Measurements from ENCODE around the gene CSTPP1.

Gene CSTPP1

DNA sequence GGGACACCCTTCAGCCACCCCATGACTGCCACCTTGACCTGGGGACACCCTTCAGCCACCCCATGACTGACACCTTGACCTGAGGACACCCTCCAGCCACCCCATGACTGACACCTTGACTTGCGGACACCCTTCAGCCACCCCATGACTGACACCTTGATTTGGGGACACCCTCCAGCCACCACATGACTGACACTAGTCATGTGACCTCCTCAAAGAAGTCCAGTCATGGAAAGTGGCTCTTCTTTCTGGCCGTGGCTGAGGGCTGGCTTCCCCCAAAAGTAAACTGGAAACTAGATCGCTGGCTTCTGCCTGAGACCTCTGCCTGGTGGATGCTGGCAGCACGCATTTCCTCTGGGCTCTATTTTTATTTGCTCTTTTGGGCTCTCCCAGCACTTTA lies 211.7 kb downstream of the CSTPP1 start:
- no peak overlapping the region for H3K27ac ChIP-seq
- no peak overlapping the region for H3K4me3 ChIP-seq
- no peak overlapping the region for H3K4me2 ChIP-seq
- H3K27me3 ChIP-seq = no peaks in the 10 kb centered on the region
- H4K20me1 ChIP-seq = peaks cover 0 to 39% (median 8%) of the 10 kb centered on the region in 11 experiments; a peak in 7 of 22 replicates
- H3K9ac ChIP-seq = no peak overlapping the region
- no peaks in the 10 kb centered on the region for H3K9me3 ChIP-seq (replicated peaks in 1 of 11)
- peaks cover 0 to 10% (median 0%) of the 10 kb centered on the region in 11 experiments; a peak in 6 of 22 replicates for H3K36me3 ChIP-seq
- TF ChIP-seq Cebpa-rat (IDR thresholded peaks at IDR 0.05) = no peak
- peaks cover 12 to 31% (median 22%) of the 10 kb centered on the region in 10 experiments for H3K4me1 ChIP-seq

- H3K4me2 ChIP-seq = peak overlapping the region in 6 of 11 experiments; percentile 1 to 35 (median 12); a peak in 5 of 22 replicates
- peaks cover 16 to 39% (median 30%) of the 10 kb centered on the region in 10 experiments for H3K4me1 ChIP-seq
- H3K27ac ChIP-seq = no peak overlapping the region
These were observed 212.5 kb downstream of the CSTPP1 start for GRCh38 chr11:47148903-47149531.

DNA sequence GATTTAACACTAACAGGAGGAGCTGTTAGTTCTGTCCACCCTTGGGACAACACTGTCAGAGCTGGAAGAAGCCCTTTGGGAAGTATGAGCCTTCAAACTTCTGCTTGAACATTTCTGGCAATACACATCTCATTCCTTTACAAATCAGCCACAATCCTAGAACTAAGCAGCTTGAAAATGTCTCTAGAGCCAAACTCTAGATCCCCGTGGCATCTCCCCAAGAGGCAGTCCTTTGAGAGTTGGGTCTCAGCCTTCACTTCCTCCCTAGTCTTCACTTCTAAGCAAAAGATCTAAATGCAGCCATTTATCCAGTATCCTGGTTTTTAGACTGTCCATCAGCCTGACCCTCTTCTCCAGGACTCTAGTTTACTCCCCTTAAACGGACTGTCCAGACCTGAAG lies 213.2 kb downstream of the CSTPP1 start:
- peak overlapping the region in 7 of 11 experiments; percentile 1 to 35 (median 8); a peak in 8 of 22 replicates for H3K4me2 ChIP-seq
- H3K9ac ChIP-seq = peak overlapping the region in 1 of 11 experiments; percentile 20; a peak in 1 of 22 replicates
- H3K36me3 ChIP-seq = peaks cover 0 to 10% (median 0%) of the 10 kb centered on the region in 11 experiments; a peak in 4 of 22 replicates
- TF ChIP-seq Cebpa-rat (IDR thresholded peaks at IDR 0.05) = no peak
- no peaks in the 10 kb centered on the region for H3K27me3 ChIP-seq
- peaks cover 0 to 54% (median 8%) of the 10 kb centered on the region in 11 experiments; a peak in 10 of 22 replicates for H4K20me1 ChIP-seq
- H3K27ac ChIP-seq = no peak overlapping the region
- H3K4me3 ChIP-seq = no peak overlapping the region
- H3K4me1 ChIP-seq = peaks cover 24 to 46% (median 37%) of the 10 kb centered on the region in 10 experiments
- H3K9me3 ChIP-seq (replicated peaks in 1 of 11) = no peaks in the 10 kb centered on the region

More at GRCh38 chr11:47148903-47149531, 212.5 kb downstream of the CSTPP1 start:
- Histone ChIP-seq H4K20me1 (peaks cover 0 to 46% (median 8%) of the 10 kb centered on the region in 11 experiments; a peak in 8 of 22 replicates), H3K9me3 (replicated peaks in 1 of 11) (no peaks in the 10 kb centered on the region), H3K4me3 (no peak overlapping the region), H3K36me3 (peaks cover 0 to 10% (median 0%) of the 10 kb centered on the region in 11 experiments; a peak in 5 of 22 replicates), H3K9ac (no peak overlapping the region), H3K27me3 (no peaks in the 10 kb centered on the region)
- no peak for TF ChIP-seq Cebpa-rat (IDR thresholded peaks at IDR 0.05)

DNA sequence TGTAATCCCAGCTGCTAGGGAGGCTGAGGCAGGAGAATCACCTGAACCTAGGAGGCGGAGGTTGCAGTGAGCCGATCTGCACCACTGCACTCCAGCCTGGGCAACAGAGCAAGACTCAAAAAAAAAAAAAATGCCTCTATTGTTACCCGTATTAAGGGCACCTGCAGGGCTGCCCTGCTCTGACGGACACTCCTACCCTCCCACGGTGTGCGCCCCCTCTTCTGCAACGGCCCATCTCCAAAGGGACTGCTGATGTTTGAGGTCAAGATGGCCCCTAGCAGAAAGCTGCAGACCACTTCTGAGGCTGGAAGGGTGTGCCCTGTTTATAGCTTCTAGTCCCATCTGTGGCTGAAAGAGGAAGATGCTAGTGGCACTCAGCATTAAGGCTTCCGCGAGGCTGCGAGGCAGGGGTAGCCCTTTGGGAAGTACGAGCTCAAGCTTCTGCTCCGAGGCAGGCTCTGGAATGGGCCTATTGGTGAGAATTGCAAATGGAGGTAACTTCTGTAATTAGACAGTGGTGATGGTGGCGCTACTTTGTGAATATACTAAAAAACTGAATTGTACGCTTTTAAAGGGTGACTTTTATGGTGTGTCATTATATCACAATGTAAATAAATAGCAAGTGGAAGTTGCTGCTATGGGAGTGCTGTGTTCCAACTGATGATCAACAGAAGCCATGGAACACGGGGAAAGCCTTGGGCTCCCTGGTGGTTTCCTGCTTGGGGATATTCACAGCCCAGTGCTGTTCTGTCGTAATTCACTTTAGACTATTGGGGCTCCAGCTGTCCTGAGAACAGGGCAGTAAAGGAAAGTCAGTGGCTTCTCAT lies 215.8 kb downstream of the CSTPP1 start:
- Histone ChIP-seq H3K4me1 (peaks cover 45 to 71% (median 57%) of the 10 kb centered on the region in 10 experiments), H3K36me3 (peaks cover 0 to 22% (median 9%) of the 10 kb centered on the region in 11 experiments; a peak in 8 of 22 replicates), H3K9ac (no peak overlapping the region), H3K27me3 (no peaks in the 10 kb centered on the region), H4K20me1 (peaks cover 0 to 76% (median 26%) of the 10 kb centered on the region in 11 experiments; a peak in 11 of 22 replicates), H3K4me2 (peak overlapping the region; percentile 44 to 83 (median 65)), H3K4me3 (no peak overlapping the region), H3K9me3 (replicated peaks in 1 of 11) (no peaks in the 10 kb centered on the region), H3K27ac (no peak overlapping the region)
- TF ChIP-seq Cebpa-rat (IDR thresholded peaks at IDR 0.05) = no peak

- H3K36me3 ChIP-seq = peaks cover 0 to 24% (median 8%) of the 10 kb centered on the region in 11 experiments; a peak in 11 of 22 replicates
- H3K4me3 ChIP-seq = no peak overlapping the region
- peaks cover 0 to 68% (median 26%) of the 10 kb centered on the region in 11 experiments; a peak in 11 of 22 replicates for H4K20me1 ChIP-seq
- H3K4me1 ChIP-seq = peaks cover 45 to 73% (median 57%) of the 10 kb centered on the region in 10 experiments
- no peak overlapping the region for H3K27ac ChIP-seq
- H3K27me3 ChIP-seq = no peaks in the 10 kb centered on the region
- no peak for TF ChIP-seq Cebpa-rat (IDR thresholded peaks at IDR 0.05)
- H3K4me2 ChIP-seq = peak overlapping the region; percentile 48 to 86 (median 72)
- peak overlapping the region in 1 of 11 experiments; percentile 38; a peak in 3 of 22 replicates for H3K9ac ChIP-seq
- H3K9me3 ChIP-seq (replicated peaks in 1 of 11) = no peaks in the 10 kb centered on the region
These were observed 216.7 kb downstream of the CSTPP1 start for GRCh38 chr11:47152953-47153950.

DNA sequence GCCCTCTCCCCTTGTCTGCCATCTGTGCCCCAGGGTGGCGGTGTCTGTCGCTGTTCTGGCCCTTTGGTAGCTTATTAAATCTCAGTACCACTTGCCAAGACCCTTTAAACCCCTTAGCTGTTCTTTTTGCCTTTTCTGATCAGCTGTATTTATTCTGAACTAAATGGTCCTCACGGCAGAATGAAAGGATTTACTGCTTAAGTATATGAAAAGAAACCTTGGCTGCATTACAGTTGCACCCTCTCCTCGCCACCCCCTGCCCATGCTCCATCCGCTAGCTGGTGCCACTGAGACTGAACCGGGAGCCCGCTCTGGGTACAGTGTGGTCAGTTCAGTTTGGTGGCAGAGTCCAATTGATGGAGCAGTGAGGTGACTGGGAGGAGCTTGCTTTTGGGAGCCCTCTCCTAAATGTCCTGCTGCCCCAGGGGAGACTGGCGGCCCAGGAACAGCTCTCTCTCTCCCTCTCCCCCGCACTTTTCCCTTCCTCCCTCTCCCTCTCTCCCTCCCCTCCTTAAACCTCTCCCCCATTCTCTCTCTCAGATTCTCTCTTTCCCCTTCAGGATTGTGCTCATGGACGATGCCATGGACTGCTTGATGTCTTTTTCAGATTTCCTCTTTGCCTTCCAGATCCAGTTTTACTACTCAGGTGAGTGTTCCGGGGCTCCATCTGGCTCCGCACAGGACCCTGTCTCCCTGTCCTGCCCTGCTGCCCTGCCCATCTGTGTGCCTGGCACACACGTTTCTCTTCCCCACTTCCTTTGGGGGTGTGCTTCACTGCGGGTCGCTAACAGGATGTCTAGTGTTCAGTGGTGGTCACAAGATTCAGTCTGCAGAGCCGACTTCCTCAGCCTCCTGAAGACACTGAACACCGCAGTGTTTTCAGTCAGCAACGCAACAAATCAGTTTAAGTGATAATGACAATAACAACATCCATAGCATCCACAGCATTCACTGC lies 218.3 kb downstream of the CSTPP1 start:
- peak overlapping the region in 7 of 11 experiments; percentile 5 to 56 (median 35); a peak in 10 of 22 replicates for H3K27ac ChIP-seq
- peaks cover 4 to 36% (median 16%) of the 10 kb centered on the region in 11 experiments; a peak in 12 of 22 replicates for H3K36me3 ChIP-seq
- H3K4me1 ChIP-seq = peaks cover 45 to 71% (median 53%) of the 10 kb centered on the region in 10 experiments
- H3K9ac ChIP-seq = peak overlapping the region in 8 of 11 experiments; percentile 1 to 54 (median 34); a peak in 15 of 22 replicates
- H3K4me2 ChIP-seq = peak overlapping the region; percentile 53 to 86 (median 76)
- H3K27me3 ChIP-seq = no peaks in the 10 kb centered on the region
- no peaks in the 10 kb centered on the region for H3K9me3 ChIP-seq (replicated peaks in 1 of 11)
- H3K4me3 ChIP-seq = peak overlapping the region in 1 of 10 experiments; percentile 7; a peak in 2 of 20 replicates
- no peak for TF ChIP-seq Cebpa-rat (IDR thresholded peaks at IDR 0.05)
- H4K20me1 ChIP-seq = peaks cover 0 to 64% (median 27%) of the 10 kb centered on the region in 11 experiments; a peak in 11 of 22 replicates

DNA sequence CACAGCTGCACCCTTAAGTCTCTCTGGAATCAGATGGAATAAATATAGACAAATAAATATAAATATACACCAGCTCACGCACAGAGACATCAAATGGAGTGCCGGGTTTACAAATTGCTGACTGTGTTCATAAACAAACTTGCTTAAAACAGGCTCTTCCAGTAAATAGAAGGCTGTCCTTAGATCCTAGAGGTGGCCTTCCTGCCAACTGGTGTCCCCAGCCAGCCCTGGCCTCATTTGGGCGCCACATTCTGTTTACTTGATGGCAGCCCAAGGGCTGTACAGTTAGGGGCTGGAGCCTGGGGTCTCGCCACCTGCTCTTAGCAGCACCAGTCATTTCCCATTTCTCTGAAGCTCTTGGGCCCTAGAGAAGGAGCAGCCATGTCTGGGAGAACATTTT lies 219.3 kb downstream of the CSTPP1 start:
- no peak overlapping the region for H3K4me3 ChIP-seq

More for the DNA sequence above, 219.3 kb downstream of the CSTPP1 start:
- Histone ChIP-seq H3K27ac (peak overlapping the region in 6 of 11 experiments; percentile 5 to 56 (median 36); a peak in 6 of 22 replicates), H3K4me2 (peak overlapping the region; percentile 53 to 86 (median 76)), H3K4me1 (peaks cover 45 to 67% (median 52%) of the 10 kb centered on the region in 10 experiments), H4K20me1 (peaks cover 0 to 74% (median 30%) of the 10 kb centered on the region in 11 experiments; a peak in 17 of 22 replicates), H3K27me3 (no peaks in the 10 kb centered on the region), H3K9me3 (replicated peaks in 1 of 11) (no peaks in the 10 kb centered on the region), H3K36me3 (peaks cover 4 to 44% (median 16%) of the 10 kb centered on the region in 11 experiments; a peak in 13 of 22 replicates), H3K9ac (peak overlapping the region in 3 of 11 experiments; percentile 14 to 46 (median 34); a peak in 4 of 22 replicates)
- no peak for TF ChIP-seq Cebpa-rat (IDR thresholded peaks at IDR 0.05)
